Tibial nerve (tissue), 4 donors: Measurements from ENCODE around the gene HECW1. TPM values are rescaled to one million over a fixed set of nuclear protein-coding genes. Genes with fewer than 3 reads are reported as not detected.

ENCODE experiments used
- DNase-seq, 2 donors: peaks; one replicate each; pipeline ENCODE4 v3.0.0-alpha.2; 2019; ENCODE audit warnings: low spot score in 2 of 2
- H3K27ac ChIP-seq, 4 donors: fragments of 200-600 bp; sonication (generic) in 3 of 4; one replicate each; pipeline ENCODE4 v1.5.1; 2017 to 2019; ENCODE audit warnings: mild to moderate bottlenecking in 1 of 4
- H3K27me3 ChIP-seq, 2 donors: fragments of 200-600 bp; sonication (generic) in 1 of 2; one replicate each; pipeline versions ENCODE4 v1.5.1 to v1.6.0; 2017 to 2019
- H3K36me3 ChIP-seq, 3 donors: fragments of 200-600 bp; sonication (generic); one replicate each; pipeline ENCODE4 v1.5.1; 2018 to 2019
- H3K4me1 ChIP-seq, 4 donors: fragments of 200-600 bp; sonication (generic) in 3 of 4; one replicate each; pipeline ENCODE4 v1.5.1; 2017 to 2019
- H3K4me3 ChIP-seq, 4 donors: fragments of 200-600 bp; sonication (generic) in 3 of 4; one replicate each; pipeline ENCODE4 v1.5.1; 2017 to 2019; ENCODE audit warnings: mild to moderate bottlenecking in 1 of 4, moderate library complexity in 1 of 4
- H3K9me3 ChIP-seq, 4 donors: fragments of 200-600 bp; sonication (generic) in 3 of 4; one replicate each; pipeline ENCODE4 v1.5.1; 2017 to 2019
- CTCF ChIP-seq, 5 experiments: fragments of 200-600 bp in 3 of 5; fragments of 450-650 bp in 2 of 5; sonication (generic) in 3 of 5; IDR thresholded peaks; one replicate each; pipeline ENCODE4 v1.5.1; 2016 to 2019; ENCODE audit warnings: antibody characterized with exemption in 5 of 5, mild to moderate bottlenecking in 3 of 5, moderate library complexity in 2 of 5
- EP300 ChIP-seq, 2 donors: sonication (generic); formaldehyde crosslinking; IDR thresholded peaks; one replicate each; pipeline ENCODE4 v1.6.1; 2017; ENCODE audit warnings: antibody characterized with exemption in 2 of 2, mild to moderate bottlenecking in 1 of 2
- POLR2A ChIP-seq, 2 donors: fragments of 450-650 bp; IDR thresholded peaks; one replicate each; pipeline ENCODE4 v1.6.1; 2017; ENCODE audit warnings: antibody characterized with exemption in 2 of 2, mild to moderate bottlenecking in 2 of 2, moderate library complexity in 2 of 2
- WGBS, 2 donors: methylation state at CpG; one replicate each; pipeline ENCODE4 v1.1.5; 2018; 5-methylcytosine and 5-hydroxymethylcytosine counted together
- total RNA-seq, 4 donors: library from RNA; depleted of rRNA; stranded (reverse); fragments of >200 nt; gene quantifications; one replicate each; pipeline ENCODE4 v1.1.0, GENCODE V29; 2016

HECW1 gene
- total RNA-seq, 4 donors from 2014 or later = 3.6 to 10.9 (median 6.5) TPM

GRCh38 chr7:43408981-43409380 is 296.5 kb downstream of the HECW1 start:
- no peaks in the 10 kb centered on the region for H3K27me3 ChIP-seq
- no peak for TF ChIP-seq EP300 (IDR thresholded peaks at IDR 0.05)
- no peak for TF ChIP-seq POLR2A (IDR thresholded peaks at IDR 0.05)
- TF ChIP-seq CTCF (IDR thresholded peaks at IDR 0.05) = no peak
- H3K9me3 ChIP-seq = no peaks in the 10 kb centered on the region
- WGBS, 2 donors = 67 to 72% methylated on average over 5 of the region's 5 CpGs
- DNase-seq = no peak
- no peak overlapping the region for H3K4me3 ChIP-seq
- H3K36me3 ChIP-seq = no peaks in the 10 kb centered on the region
- no peak overlapping the region for H3K27ac ChIP-seq
- H3K4me1 ChIP-seq = no peaks in the 10 kb centered on the region

- no peaks in the 10 kb centered on the region for H3K27me3 ChIP-seq
- WGBS, 2 donors = 91 to 96% methylated on average over 3 of the region's 3 CpGs
- no peaks in the 10 kb centered on the region for H3K4me1 ChIP-seq
- no peaks in the 10 kb centered on the region for H3K36me3 ChIP-seq
- no peak for DNase-seq
- TF ChIP-seq CTCF (IDR thresholded peaks at IDR 0.05) (no peak), EP300 (IDR thresholded peaks at IDR 0.05) (no peak), POLR2A (IDR thresholded peaks at IDR 0.05) (no peak)
- no peak overlapping the region for H3K27ac ChIP-seq
- H3K4me3 ChIP-seq = no peak overlapping the region
- H3K9me3 ChIP-seq = no peaks in the 10 kb centered on the region
Observed at GRCh38 chr7:43417455-43417854, 305.0 kb downstream of the HECW1 start.

- no peaks in the 10 kb centered on the region for H3K36me3 ChIP-seq
- no peaks in the 10 kb centered on the region for H3K4me1 ChIP-seq
- WGBS, 2 donors = 52 to 56% methylated on average over 2 of the region's 2 CpGs
- TF ChIP-seq CTCF (IDR thresholded peaks at IDR 0.05) (no peak), EP300 (IDR thresholded peaks at IDR 0.05) (no peak), POLR2A (IDR thresholded peaks at IDR 0.05) (no peak)
- no peak for DNase-seq
- peaks cover 0 to 6% (median 0%) of the 10 kb centered on the region in 4 donors for H3K9me3 ChIP-seq
- no peak overlapping the region for H3K27ac ChIP-seq
- H3K27me3 ChIP-seq = no peaks in the 10 kb centered on the region
- no peak overlapping the region for H3K4me3 ChIP-seq
Observed at GRCh38 chr7:43430411-43430810, 318.0 kb downstream of the HECW1 start.

GRCh38 chr7:43431020-43431595 is 318.7 kb downstream of the HECW1 start:
- DNase-seq = no peak
- WGBS, 2 donors = 65 to 69% methylated on average over 3 of the region's 3 CpGs
- H3K27me3 ChIP-seq = no peaks in the 10 kb centered on the region
- H3K4me3 ChIP-seq = no peak overlapping the region
- TF ChIP-seq CTCF (IDR thresholded peaks at IDR 0.05) (no peak), POLR2A (IDR thresholded peaks at IDR 0.05) (no peak), EP300 (IDR thresholded peaks at IDR 0.05) (no peak)
- no peak overlapping the region for H3K27ac ChIP-seq
- H3K9me3 ChIP-seq = peaks cover 0 to 6% (median 0%) of the 10 kb centered on the region in 4 donors
- no peaks in the 10 kb centered on the region for H3K36me3 ChIP-seq
- H3K4me1 ChIP-seq = no peaks in the 10 kb centered on the region

- TF ChIP-seq POLR2A (IDR thresholded peaks at IDR 0.05) (no peak), CTCF (IDR thresholded peaks at IDR 0.05) (no peak), EP300 (IDR thresholded peaks at IDR 0.05) (no peak)
- 75 to 88% methylated on average over 1 of the region's 1 CpG for WGBS, 2 donors
- no peaks in the 10 kb centered on the region for H3K4me1 ChIP-seq
- no peaks in the 10 kb centered on the region for H3K36me3 ChIP-seq
- no peak overlapping the region for H3K27ac ChIP-seq
- no peak overlapping the region for H3K4me3 ChIP-seq
- DNase-seq = no peak
- H3K9me3 ChIP-seq = peaks cover 0 to 6% (median 0%) of the 10 kb centered on the region in 4 donors
- no peaks in the 10 kb centered on the region for H3K27me3 ChIP-seq
Observed at GRCh38 chr7:43433639-43434038, 321.2 kb downstream of the HECW1 start.
